HG02885 (cell line): Measurements from ENCODE around the gene WAS.

Experiments
- ATAC-seq: cut with Tn5 transposase; IDR thresholded peaks from one replicate; pipeline ENCODE4 v1.9.1; 2021; ENCODE audit warnings: mild to moderate bottlenecking; ENCODE audit not compliant: unreplicated experiment, poor library complexity

WAS gene

DNA sequence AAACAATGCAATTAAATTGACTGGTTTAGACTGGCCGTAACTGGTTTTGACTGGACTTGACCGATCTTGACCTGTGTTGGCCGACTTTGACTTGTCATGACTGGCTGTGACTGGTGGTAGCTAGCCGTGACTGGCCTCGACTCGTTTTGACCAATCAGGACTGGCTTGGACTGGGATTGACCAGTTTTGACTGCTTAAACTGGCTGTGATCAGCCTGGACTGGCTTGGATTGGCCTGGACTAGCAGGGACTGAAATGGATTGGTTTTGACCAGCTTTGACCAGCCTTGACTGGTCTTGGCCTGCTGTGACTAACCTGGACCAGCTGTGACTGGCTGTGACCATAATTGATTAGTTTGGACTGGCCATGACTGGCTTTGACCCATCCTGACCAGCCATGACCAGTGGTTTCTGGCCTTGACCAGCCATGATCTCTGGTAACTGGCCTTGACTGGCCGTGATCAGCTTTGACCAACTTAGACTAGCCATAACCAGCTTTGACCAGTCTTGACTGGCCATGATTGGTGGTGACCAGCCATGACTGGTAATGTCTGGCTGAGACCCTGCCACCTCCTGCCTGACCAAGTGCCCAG is 26.0 kb downstream of the WAS start:
- ATAC-seq, result no peak

GRCh38 chrX:48711162-48711928 is 27.7 kb downstream of the WAS start:
- no peak for ATAC-seq

DNA sequence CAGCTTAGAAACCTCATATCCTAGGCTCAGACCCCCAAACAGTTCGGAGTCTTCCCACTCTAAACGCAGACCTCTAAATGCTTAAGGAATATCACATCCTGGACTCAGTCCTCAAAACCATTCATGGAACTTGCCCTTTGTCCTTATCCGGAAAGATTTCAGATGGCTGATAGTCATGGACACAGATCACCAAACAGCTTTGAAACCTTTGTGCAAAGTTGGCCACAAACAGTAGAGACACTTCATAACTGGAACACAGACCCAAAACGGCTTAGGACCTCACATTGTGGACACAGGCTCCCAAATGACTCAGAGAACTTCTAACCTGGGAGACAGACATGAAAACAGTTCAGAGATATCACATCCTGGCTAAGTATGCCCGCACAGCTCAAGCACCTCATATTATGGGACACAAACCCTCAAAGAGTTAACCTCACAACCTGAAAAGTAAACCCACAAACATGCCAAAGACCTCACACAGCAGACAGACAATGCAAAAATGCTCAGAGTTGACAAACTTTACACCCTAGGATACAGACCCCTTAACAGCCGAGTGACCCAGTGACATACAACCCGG is 28.4 kb downstream of the WAS start:
- no peak for ATAC-seq

DNA sequence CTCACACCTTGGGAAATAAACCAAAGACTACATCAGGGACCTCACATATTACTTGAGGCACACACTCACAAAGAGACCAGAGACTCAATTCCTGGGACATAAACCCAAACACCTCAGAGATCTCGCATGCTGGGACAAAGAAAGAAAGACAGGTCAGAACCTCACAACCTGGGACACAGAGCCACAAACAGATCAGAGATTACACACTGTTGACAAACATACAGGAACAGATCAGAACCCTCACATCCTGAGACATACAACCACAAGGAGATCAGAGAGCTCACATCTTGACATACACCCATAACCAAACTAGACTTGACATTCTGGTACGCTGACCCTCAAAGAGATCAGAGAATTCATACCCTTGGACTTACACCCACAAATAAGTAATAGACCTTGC is 30.2 kb downstream of the WAS start:
- ATAC-seq, result no peak

DNA sequence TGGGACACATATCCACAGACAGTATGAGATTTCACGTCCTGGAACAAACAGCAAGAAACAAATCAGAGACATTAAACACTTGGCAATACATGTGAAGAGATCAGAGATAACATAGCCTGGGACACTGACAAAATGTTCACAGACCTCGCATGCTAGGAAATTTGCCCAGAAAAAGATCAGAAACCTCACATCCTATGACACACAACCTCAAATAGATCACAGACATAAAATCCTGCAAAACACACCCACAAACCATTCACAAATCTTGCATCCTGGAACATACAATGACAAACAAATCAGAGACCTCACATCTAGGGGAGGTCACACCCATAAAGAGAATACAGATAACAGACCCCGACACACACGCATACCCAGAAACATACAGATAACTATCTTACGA is 31.0 kb downstream of the WAS start:
- ATAC-seq, result no peak

- no peak for ATAC-seq
These were observed 31.5 kb downstream of the WAS start for GRCh38 chrX:48715072-48715471.

GRCh38 chrX:48715876-48716502 is 32.4 kb downstream of the WAS start:
- no peak for ATAC-seq

DNA sequence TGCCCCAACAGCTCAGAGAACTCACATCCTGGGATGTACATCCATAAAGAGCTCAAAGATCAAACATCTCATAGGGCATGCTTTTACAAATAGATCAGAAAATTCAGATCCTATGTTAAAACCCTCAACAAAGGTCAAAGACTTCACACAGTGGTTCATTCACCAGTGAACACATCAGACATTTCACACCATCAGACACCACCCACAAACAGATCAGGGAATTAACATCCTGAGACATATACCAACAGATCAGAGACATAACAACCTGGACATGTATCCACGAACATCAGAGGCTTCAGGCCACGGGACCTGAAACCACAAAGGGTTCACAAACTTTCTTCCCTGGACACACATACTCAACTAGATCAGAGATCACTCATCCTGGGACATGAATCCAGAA is 36.4 kb downstream of the WAS start:
- no peak for ATAC-seq

DNA sequence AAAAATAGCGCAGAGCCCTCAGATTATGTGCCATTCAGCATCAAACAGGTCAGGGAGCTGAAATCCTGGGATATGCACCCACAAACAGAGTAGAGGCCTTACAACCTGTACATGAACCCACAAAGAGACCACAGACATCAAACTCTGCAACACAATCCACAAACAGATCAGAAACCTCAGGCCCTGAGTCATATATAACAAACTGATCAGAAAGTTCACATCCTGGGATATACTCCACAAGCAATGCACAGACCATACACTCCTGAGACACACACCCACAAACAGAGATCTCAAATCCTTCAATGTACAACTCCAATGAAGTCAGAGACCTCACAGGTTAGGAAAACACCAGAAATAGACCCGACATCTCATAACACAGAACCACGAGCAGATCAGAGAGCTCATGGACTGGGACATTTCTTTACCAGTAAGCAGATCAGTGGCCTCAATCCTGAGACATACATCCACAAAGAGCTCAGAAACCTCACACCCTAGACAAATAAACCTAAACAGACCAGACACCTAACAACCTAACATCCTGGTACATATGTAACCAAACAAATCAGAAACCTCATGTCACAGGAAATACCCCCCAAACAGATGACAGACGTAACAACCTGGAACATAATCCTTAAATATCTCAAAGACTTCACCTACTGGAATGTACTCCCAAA is 37.1 kb downstream of the WAS start:
- no peak for ATAC-seq

GRCh38 chrX:48721916-48722315 is 38.3 kb downstream of the WAS start:
- no peak for ATAC-seq

DNA sequence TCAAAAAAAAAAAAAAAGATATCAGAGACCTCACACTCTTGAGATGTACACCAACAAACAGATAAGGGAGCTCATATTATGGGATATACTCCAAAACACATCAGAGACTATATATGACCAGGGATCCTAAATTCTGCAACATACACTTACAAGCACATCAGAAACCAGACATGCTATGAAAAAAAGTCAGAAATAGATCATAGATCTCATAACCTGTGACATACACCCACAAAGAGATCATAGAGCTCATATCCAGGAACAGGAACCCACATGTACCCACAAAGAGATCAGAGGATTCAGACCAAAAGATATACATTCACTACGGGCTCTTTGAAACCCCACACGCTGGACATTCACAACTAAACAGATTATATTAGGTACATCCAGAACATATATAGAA is 43.0 kb downstream of the WAS start:
- no peak for ATAC-seq

DNA sequence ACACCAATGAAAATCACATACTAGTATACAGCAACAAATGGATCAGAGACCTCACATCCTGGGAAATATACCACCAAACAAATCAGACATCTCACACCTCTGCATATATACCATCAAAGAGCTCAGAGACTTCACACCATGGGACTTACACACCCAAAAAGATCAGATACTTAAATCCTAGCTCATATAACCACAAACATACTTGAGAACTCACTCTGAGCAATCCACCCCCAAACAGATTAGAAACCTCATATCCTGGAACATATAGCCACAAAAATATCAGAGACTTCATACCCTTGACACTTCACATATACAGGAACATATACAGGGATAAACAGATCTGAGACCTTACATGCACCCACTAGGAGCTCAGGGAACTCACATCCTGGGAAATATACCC is 45.1 kb downstream of the WAS start:
- ATAC-seq, result no peak

DNA sequence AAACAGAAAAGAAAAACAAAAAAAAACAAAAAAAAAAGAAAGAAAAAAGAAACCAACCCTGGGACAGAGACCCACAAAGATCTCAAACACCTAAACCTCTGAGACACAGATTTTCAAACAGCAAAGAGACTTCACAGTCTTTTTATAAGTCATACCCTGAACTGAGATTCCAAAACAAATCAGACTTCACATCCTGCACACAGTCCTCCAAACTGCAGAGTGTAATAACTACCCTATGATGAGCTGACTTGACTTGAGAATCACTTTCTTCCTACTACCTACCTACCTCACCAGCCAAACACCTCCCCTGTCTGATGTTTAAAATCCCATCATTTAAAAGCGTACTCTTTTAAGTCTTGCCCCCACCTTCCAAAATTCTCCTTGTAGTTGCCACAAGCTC is 52.7 kb downstream of the WAS start:
- ATAC-seq, result no peak

DNA sequence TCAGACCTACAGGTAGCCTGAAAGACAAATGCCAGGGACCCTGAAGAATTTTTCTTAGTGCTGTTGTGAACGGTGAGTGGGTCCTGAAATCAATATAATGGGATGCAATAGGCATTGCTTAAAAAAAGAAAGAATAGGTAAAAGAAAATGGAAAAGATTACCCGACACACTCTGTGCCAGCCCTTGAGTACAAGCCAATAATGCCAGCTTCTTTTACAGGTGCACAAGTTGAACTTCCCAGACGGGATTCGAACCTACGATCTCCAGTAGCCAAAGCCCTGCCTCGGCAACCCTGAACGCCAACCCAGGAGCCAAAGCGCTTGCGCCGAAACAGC is 53.2 kb downstream of the WAS start:
- ATAC-seq, result no peak

DNA sequence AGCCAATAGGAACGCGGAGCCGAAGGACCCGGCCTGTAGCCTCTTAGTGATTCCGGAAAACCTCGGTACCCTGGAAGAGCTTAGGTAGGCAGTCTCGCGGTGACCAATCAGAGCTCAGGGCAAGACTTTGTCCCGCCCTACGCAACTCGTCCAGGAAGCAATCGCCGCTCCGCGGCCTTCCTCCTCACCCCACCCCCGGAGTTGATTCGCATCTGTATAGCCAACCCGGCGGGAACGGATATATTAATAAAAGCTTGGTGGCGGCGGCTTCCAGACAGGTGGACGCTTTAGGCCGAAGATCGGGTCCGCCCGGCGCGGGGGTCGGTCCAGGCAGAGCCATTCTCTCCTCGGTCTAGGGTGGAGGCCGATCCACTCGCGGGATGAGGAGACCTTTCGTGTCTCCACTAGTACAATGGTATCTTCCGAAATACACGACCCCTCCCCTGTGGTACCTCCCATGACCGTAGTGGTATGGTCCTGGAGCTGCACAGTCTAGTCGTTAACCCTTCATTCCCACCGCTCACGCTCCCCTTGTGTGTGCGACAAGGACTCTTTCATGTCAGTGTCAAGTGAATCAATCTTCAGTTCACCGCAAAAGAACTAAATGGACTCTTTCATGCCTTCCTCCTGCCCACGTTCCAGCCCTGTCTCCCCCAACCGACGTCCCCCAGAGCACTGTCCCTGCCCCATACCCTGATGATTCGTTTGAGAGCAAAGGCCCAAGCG is 53.8 kb downstream of the WAS start:
- ATAC-seq, result peak; percentile 99

GRCh38 chrX:48737940-48738339 is 54.3 kb downstream of the WAS start:
- no peak for ATAC-seq
